Fibroblast of lung (primary cell): ENCODE measurements around the gene TTF2. TPM values are rescaled to one million over a fixed set of nuclear protein-coding genes. Genes with fewer than 3 reads are reported as not detected.

ENCODE experiments used
- DNase-seq, 2 donors: peaks; one replicate each; pipeline versions ENCODE4 v3.0.0 to v3.0.0-alpha.2; 2010; ENCODE audit warnings: low read depth in 2 of 2
- H2AFZ ChIP-seq: 2 replicates; pipeline ENCODE4 v1.5.1; 2012; ENCODE audit warnings: low read length, control low read depth, inconsistent platforms
- H3K27ac ChIP-seq: 2 replicates; pipeline ENCODE4 v1.5.1; 2011; ENCODE audit warnings: low read length, control low read depth; ENCODE audit not compliant: insufficient read depth
- H3K27me3 ChIP-seq: 2 replicates; pipeline ENCODE4 v1.5.1; 2011; ENCODE audit warnings: mild to moderate bottlenecking, low read length; ENCODE audit not compliant: control insufficient read depth, insufficient read depth
- H3K36me3 ChIP-seq: 2 replicates; pipeline ENCODE4 v1.5.1; 2011; ENCODE audit warnings: low read length; ENCODE audit not compliant: control insufficient read depth, insufficient read depth
- H3K4me1 ChIP-seq: 2 replicates; pipeline ENCODE4 v1.5.1; 2011; ENCODE audit warnings: low read length; ENCODE audit not compliant: control insufficient read depth, insufficient read depth; ENCODE audit errors: extremely low read depth
- H3K4me2 ChIP-seq: 2 replicates; pipeline ENCODE4 v1.5.1; 2011; ENCODE audit warnings: low read length, control low read depth; ENCODE audit not compliant: insufficient read depth; ENCODE audit errors: extremely low read depth
- H3K4me3 ChIP-seq, 4 experiments: fragments of 200-600 bp in 1 of 4; sonication (generic) in 1 of 4; replicated peaks in 1 of 4; 2 replicates each; pipeline ENCODE4 v1.5.1; 2011 to 2016; ENCODE audit warnings: low read length in 4 of 4, low read depth in 3 of 4, mild to moderate bottlenecking in 3 of 4, control low read depth in 2 of 4, inconsistent platforms in 1 of 4, mixed read lengths in 1 of 4; ENCODE audit not compliant: insufficient read depth in 1 of 4; ENCODE audit errors: control extremely low read depth in 1 of 4
- H3K79me2 ChIP-seq: 2 replicates; pipeline ENCODE4 v1.5.1; 2012; ENCODE audit warnings: mild to moderate bottlenecking, low read length, inconsistent platforms; ENCODE audit not compliant: control insufficient read depth, insufficient read depth
- H3K9ac ChIP-seq: 2 replicates; pipeline ENCODE4 v1.5.1; 2011; ENCODE audit warnings: mild to moderate bottlenecking, low read length, control low read depth; ENCODE audit not compliant: insufficient read depth
- H3K9me3 ChIP-seq: 2 replicates; pipeline ENCODE4 v1.5.1; 2012; ENCODE audit warnings: low read depth, low read length; ENCODE audit not compliant: control insufficient read depth, insufficient read depth
- H4K20me1 ChIP-seq: 2 replicates; pipeline ENCODE4 v1.5.1; 2011; ENCODE audit warnings: low read length; ENCODE audit not compliant: control insufficient read depth, insufficient read depth; ENCODE audit errors: extremely low read depth
- CTCF ChIP-seq, 2 donors: IDR thresholded peaks in 1 of 2; conservative IDR thresholded peaks in 1 of 2; 1 replicate in 1 of 2; 2 replicates in 1 of 2; pipeline ENCODE4 v1.5.1; 2011 to 2012; ENCODE audit warnings: low read length in 2 of 2, control low read depth in 1 of 2, inconsistent platforms in 1 of 2, low read depth in 1 of 2, mild to moderate bottlenecking in 1 of 2
- EZH2 ChIP-seq: IDR thresholded peaks from 2 replicates; pipeline ENCODE4 v1.5.1; 2012; ENCODE audit warnings: low read length, control low read depth, mild to moderate bottlenecking; ENCODE audit errors: missing control alignments
- polyA plus RNA-seq, 2 donors: library from polyadenylated mRNA; depleted of rRNA in 1 of 2; stranded (reverse) in 1 of 2; unstranded in 1 of 2; fragments of >200 nt; gene quantifications; 2 replicates each; pipeline ENCODE4 v1.2.1, GENCODE V29; 2011 to 2012; ENCODE audit warnings: missing spikeins in 1 of 2
- total RNA-seq: library from RNA; depleted of rRNA; stranded (reverse); fragments of >200 nt; gene quantifications from 2 replicates; pipeline ENCODE4 v1.2.1, GENCODE V29; 2014

The TTF2 gene
- total and polyA plus RNA-seq, 2 donors (not counting 1 experiment from before 2014, with no cell fraction given), result 10.0 to 13.2 TPM

GRCh38 chr1:117045644-117046043 is 14.5 kb upstream of the TTF2 start:
- Histone ChIP-seq H3K27me3 (no peaks in the 10 kb centered on the region), H3K4me3 (no peak overlapping the region), H4K20me1 (no peaks in the 10 kb centered on the region), H3K79me2 (no peaks in the 10 kb centered on the region), H3K9ac (no peak overlapping the region), H3K4me2 (no peak overlapping the region), H2AFZ (no peak overlapping the region), H3K4me1 (no peaks in the 10 kb centered on the region), H3K27ac (no peak overlapping the region), H3K9me3 (no peaks in the 10 kb centered on the region), H3K36me3 (no peaks in the 10 kb centered on the region)
- TF ChIP-seq CTCF (conservative IDR thresholded peaks at IDR 0.05 in 1 of 2, IDR thresholded peaks at IDR 0.05 in 1 of 2; ENCODE audit: low read depth in 1 of 2, low read length in 2 of 2), result no peak
- TF ChIP-seq EZH2, result no peak
- DNase-seq, result no peak

- H3K9me3 ChIP-seq, result no peaks in the 10 kb centered on the region
- TF ChIP-seq EZH2 (no peak), CTCF (conservative IDR thresholded peaks at IDR 0.05 in 1 of 2, IDR thresholded peaks at IDR 0.05 in 1 of 2; ENCODE audit: low read depth in 1 of 2, low read length in 2 of 2) (no peak)
- no peak overlapping the region for H3K27ac ChIP-seq
- H3K9ac ChIP-seq, result no peak overlapping the region
- H3K4me1 ChIP-seq, result no peaks in the 10 kb centered on the region
- no peaks in the 10 kb centered on the region for H3K27me3 ChIP-seq
- no peaks in the 10 kb centered on the region for H4K20me1 ChIP-seq
- DNase-seq, result no peak
- no peaks in the 10 kb centered on the region for H3K36me3 ChIP-seq
- H3K4me3 ChIP-seq, result no peak overlapping the region
- no peak overlapping the region for H2AFZ ChIP-seq
- no peaks in the 10 kb centered on the region for H3K79me2 ChIP-seq
- no peak overlapping the region for H3K4me2 ChIP-seq
These were observed 13.3 kb upstream of the TTF2 start for GRCh38 chr1:117046781-117047180.

GRCh38 chr1:117047271-117047670 is 12.9 kb upstream of the TTF2 start:
- DNase-seq, result no peak
- H3K27me3 ChIP-seq, result no peaks in the 10 kb centered on the region
- no peaks in the 10 kb centered on the region for H3K4me1 ChIP-seq
- no peak overlapping the region for H3K27ac ChIP-seq
- no peak overlapping the region for H3K4me2 ChIP-seq
- H3K79me2 ChIP-seq, result no peaks in the 10 kb centered on the region
- no peak overlapping the region for H3K9ac ChIP-seq
- H3K9me3 ChIP-seq, result no peaks in the 10 kb centered on the region
- H4K20me1 ChIP-seq, result no peaks in the 10 kb centered on the region
- no peak overlapping the region for H3K4me3 ChIP-seq
- no peaks in the 10 kb centered on the region for H3K36me3 ChIP-seq
- TF ChIP-seq CTCF (conservative IDR thresholded peaks at IDR 0.05 in 1 of 2, IDR thresholded peaks at IDR 0.05 in 1 of 2; ENCODE audit: low read depth in 1 of 2, low read length in 2 of 2), result no peak
- TF ChIP-seq EZH2, result no peak
- no peak overlapping the region for H2AFZ ChIP-seq
